Measurements from ENCODE around the gene SASH1. TPM values are rescaled to one million over a fixed set of nuclear protein-coding genes. Genes with fewer than 3 reads are reported as not detected.

SASH1 gene
- total RNA-seq, 1 donor from 2014 or later: 10.2 TPM

GRCh38 chr6:148461986-148462577 is 119.4 kb downstream of the SASH1 start:
- no peak overlapping the region for H3K4me2 ChIP-seq

GRCh38 chr6:148463671-148464070 is 121.0 kb downstream of the SASH1 start:
- no peaks in the 10 kb centered on the region for H3K27me3 ChIP-seq
- Mint-ChIP-seq H3K27ac (no peak overlapping the region), H3K4me1 (peaks cover 22% of the 10 kb centered on the region), H3K27me3 (ENCODE audit: insufficient read depth, low read depth) (no peaks in the 10 kb centered on the region), H3K4me3 (no peak overlapping the region), H3K36me3 (no peaks in the 10 kb centered on the region), H3K9me3 (no peaks in the 10 kb centered on the region)
- no peaks in the 10 kb centered on the region for H3F3A ChIP-seq (ENCODE audit: low read depth)
- no peak overlapping the region for H3K9ac ChIP-seq
- TF ChIP-seq, protein P1, sequence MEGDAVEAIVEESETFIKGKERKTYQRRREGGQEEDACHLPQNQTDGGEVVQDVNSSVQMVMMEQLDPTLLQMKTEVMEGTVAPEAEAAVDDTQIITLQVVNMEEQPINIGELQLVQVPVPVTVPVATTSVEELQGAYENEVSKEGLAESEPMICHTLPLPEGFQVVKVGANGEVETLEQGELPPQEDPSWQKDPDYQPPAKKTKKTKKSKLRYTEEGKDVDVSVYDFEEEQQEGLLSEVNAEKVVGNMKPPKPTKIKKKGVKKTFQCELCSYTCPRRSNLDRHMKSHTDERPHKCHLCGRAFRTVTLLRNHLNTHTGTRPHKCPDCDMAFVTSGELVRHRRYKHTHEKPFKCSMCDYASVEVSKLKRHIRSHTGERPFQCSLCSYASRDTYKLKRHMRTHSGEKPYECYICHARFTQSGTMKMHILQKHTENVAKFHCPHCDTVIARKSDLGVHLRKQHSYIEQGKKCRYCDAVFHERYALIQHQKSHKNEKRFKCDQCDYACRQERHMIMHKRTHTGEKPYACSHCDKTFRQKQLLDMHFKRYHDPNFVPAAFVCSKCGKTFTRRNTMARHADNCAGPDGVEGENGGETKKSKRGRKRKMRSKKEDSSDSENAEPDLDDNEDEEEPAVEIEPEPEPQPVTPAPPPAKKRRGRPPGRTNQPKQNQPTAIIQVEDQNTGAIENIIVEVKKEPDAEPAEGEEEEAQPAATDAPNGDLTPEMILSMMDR (IDR thresholded peaks at IDR 0.05): no peak
- TF ChIP-seq EZH2 (IDR thresholded peaks at IDR 0.05) (no peak), EZH2phosphoT487 (IDR thresholded peaks at IDR 0.05) (no peak)
- H3K9me3 ChIP-seq (ENCODE audit: low read depth): no peaks in the 10 kb centered on the region
- no peak for DNase-seq (ENCODE audit: low spot score)
- no peaks in the 10 kb centered on the region for H3K4me1 ChIP-seq
- no peaks in the 10 kb centered on the region for H3K36me3 ChIP-seq
- no peak overlapping the region for H3K27ac ChIP-seq
- H2AFZ ChIP-seq (replicated peaks): no peak overlapping the region
- H3K79me2 ChIP-seq (ENCODE audit: low read depth): no peaks in the 10 kb centered on the region
- H3K4me3 ChIP-seq: no peak overlapping the region
- no peaks in the 10 kb centered on the region for H4K20me1 ChIP-seq (ENCODE audit: low read depth)
- H3K4me2 ChIP-seq: no peak overlapping the region

More at GRCh38 chr6:148461986-148462577, 119.4 kb downstream of the SASH1 start:
- no peaks in the 10 kb centered on the region for H4K20me1 ChIP-seq (ENCODE audit: low read depth)
- H3K4me1 ChIP-seq: no peaks in the 10 kb centered on the region
- H3K27ac ChIP-seq: no peak overlapping the region
- no peak for DNase-seq (ENCODE audit: low spot score)
- H3K4me1 Mint-ChIP-seq: peaks cover 22% of the 10 kb centered on the region
- no peaks in the 10 kb centered on the region for H3K79me2 ChIP-seq (ENCODE audit: low read depth)
- TF ChIP-seq EZH2 (IDR thresholded peaks at IDR 0.05) (no peak), EZH2phosphoT487 (IDR thresholded peaks at IDR 0.05) (no peak)
- TF ChIP-seq, protein P1 (IDR thresholded peaks at IDR 0.05): no peak
- H3K4me3 ChIP-seq: no peak overlapping the region
- no peak overlapping the region for H3K4me3 Mint-ChIP-seq
- no peaks in the 10 kb centered on the region for H3K27me3 Mint-ChIP-seq (ENCODE audit: insufficient read depth, low read depth)
- no peaks in the 10 kb centered on the region for H3K9me3 ChIP-seq (ENCODE audit: low read depth)
- no peaks in the 10 kb centered on the region for H3K36me3 ChIP-seq
- H3F3A ChIP-seq (ENCODE audit: low read depth): no peaks in the 10 kb centered on the region
- no peak overlapping the region for H3K27ac Mint-ChIP-seq
- no peak overlapping the region for H3K9ac ChIP-seq
- H3K36me3 Mint-ChIP-seq: peaks cover 6% of the 10 kb centered on the region
- no peak overlapping the region for H2AFZ ChIP-seq (replicated peaks)
- H3K27me3 ChIP-seq: no peaks in the 10 kb centered on the region
- H3K9me3 Mint-ChIP-seq: no peaks in the 10 kb centered on the region

DNA sequence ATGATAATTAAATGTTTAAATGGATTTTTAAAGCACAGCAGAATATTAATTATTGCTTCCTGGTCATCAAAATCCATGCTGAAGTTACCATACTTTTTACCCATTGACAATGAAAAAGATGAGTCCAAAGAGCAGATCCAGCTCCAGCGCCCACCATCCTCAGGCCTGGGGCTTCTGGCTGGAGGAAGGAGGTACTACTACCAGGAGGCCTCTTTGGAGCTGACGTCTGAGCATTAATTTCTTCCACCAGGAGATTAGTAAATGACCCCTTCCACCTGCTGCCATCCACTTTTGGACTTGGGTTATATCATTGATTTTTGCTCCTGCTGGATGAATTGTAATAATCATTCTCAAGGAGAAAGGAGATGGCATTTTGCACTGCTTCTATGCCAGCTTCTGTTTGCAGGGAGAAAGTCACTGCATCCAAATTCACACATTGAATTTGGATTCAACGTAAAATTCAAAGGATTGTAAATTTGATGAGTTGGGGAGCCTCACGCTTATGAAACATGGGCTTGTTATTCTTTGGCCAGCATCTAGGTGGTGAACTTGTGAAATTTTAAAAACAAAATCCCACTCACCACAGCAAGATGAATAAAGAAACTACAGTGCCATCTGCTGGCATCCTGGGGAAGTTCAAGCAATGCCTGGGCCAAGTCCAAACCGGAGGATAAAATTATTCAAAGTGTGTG is 121.8 kb downstream of the SASH1 start:
- TF ChIP-seq EZH2 (IDR thresholded peaks at IDR 0.05): no peak
- TF ChIP-seq, protein P1 (IDR thresholded peaks at IDR 0.05): peak; percentile 99
- H2AFZ ChIP-seq (replicated peaks): no peak overlapping the region
- Mint-ChIP-seq H3K9me3 (no peaks in the 10 kb centered on the region), H3K4me3 (no peak overlapping the region), H3K27me3 (ENCODE audit: insufficient read depth, low read depth) (no peaks in the 10 kb centered on the region), H3K27ac (no peak overlapping the region), H3K36me3 (no peaks in the 10 kb centered on the region), H3K4me1 (peaks cover 22% of the 10 kb centered on the region)
- no peak overlapping the region for H3K27ac ChIP-seq
- H3K4me3 ChIP-seq: no peak overlapping the region
- H3K79me2 ChIP-seq (ENCODE audit: low read depth): no peaks in the 10 kb centered on the region
- H3K4me2 ChIP-seq: no peak overlapping the region
- H3K36me3 ChIP-seq: no peaks in the 10 kb centered on the region
- no peaks in the 10 kb centered on the region for H3F3A ChIP-seq (ENCODE audit: low read depth)
- no peaks in the 10 kb centered on the region for H3K4me1 ChIP-seq
- no peaks in the 10 kb centered on the region for H4K20me1 ChIP-seq (ENCODE audit: low read depth)
- no peaks in the 10 kb centered on the region for H3K9me3 ChIP-seq (ENCODE audit: low read depth)
- peak; percentile 62 for DNase-seq (ENCODE audit: low spot score)
- H3K27me3 ChIP-seq: no peaks in the 10 kb centered on the region
- no peak overlapping the region for H3K9ac ChIP-seq
